Ishikawa (cell line): ENCODE measurements around the gene EBNA1BP2.

Experiments
- CEBPB ChIP-seq: IDR thresholded peaks from 2 replicates; pipeline ENCODE4 v1.6.1; 2012
- CREB1 ChIP-seq: IDR thresholded peaks from 2 replicates; pipeline ENCODE4 v1.6.1; 2012; ENCODE audit warnings: low read depth
- EGR1 ChIP-seq: IDR thresholded peaks from 2 replicates; pipeline ENCODE4 v1.6.1; 2012
- EP300 ChIP-seq: IDR thresholded peaks from 2 replicates; pipeline ENCODE4 v1.6.1; 2012; ENCODE audit warnings: borderline replicate concordance
- MAX ChIP-seq: IDR thresholded peaks from 2 replicates; pipeline ENCODE4 v1.6.1; 2012
- NFIC ChIP-seq: IDR thresholded peaks from 2 replicates; pipeline ENCODE4 v1.6.1; 2012
- RAD21 ChIP-seq: IDR thresholded peaks from 2 replicates; pipeline ENCODE4 v1.6.1; 2012; ENCODE audit warnings: low read depth
- REST ChIP-seq: IDR thresholded peaks from 2 replicates; pipeline ENCODE4 v1.6.1; 2012; ENCODE audit warnings: low read depth, mild to moderate bottlenecking
- TCF12 ChIP-seq: IDR thresholded peaks from 2 replicates; pipeline ENCODE4 v1.6.1; 2012; ENCODE audit warnings: low read depth
- YY1 ChIP-seq: IDR thresholded peaks from 2 replicates; pipeline ENCODE4 v1.6.1; 2012; ENCODE audit warnings: low read depth
- TF ChIP-seq, protein P1 (sequence below): IDR thresholded peaks from 2 replicates; pipeline ENCODE4 v1.6.1; 2012

- TF ChIP-seq REST, result no peak
- no peak for TF ChIP-seq CEBPB
- no peak for TF ChIP-seq RAD21
- no peak for TF ChIP-seq TCF12
- no peak for TF ChIP-seq MAX
- TF ChIP-seq EGR1, result no peak
- TF ChIP-seq YY1, result no peak
- no peak for TF ChIP-seq NFIC
- TF ChIP-seq, protein P1, sequence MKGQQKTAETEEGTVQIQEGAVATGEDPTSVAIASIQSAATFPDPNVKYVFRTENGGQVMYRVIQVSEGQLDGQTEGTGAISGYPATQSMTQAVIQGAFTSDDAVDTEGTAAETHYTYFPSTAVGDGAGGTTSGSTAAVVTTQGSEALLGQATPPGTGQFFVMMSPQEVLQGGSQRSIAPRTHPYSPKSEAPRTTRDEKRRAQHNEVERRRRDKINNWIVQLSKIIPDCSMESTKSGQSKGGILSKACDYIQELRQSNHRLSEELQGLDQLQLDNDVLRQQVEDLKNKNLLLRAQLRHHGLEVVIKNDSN, result no peak
- TF ChIP-seq CREB1, result no peak
- no peak for TF ChIP-seq EP300
Observed at GRCh38 chr1:43214501-43215444, 42.7 kb upstream of the EBNA1BP2 start.
